NCI-H128 (cell line): ENCODE data around the gene FGF9.

Experiments used
- DNase-seq: peaks from one replicate; lab custom pipeline; 2025; ENCODE audit not compliant: unreplicated experiment; lab: John Stamatoyannopoulos, UW

The FGF9 gene

DNA sequence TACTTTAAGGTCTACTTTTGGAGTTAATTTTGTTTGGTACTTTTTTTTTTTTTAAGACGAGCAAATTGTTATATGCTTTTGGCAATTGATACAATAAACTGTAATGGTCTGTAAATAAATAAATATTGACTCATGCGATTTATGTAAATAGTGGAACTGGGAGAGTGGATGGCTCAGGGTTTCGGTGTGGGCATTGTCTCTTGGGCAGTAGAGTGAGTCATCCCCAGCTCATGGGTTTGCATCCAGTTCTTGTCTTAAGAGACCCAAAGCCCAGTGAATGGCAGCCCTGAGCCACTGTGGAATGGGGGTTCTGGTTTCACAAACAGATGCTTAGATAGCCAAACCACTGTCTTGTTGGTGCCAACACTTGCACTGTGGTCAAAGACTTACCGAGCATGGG lies 33.0 kb downstream of the FGF9 start:
- DNase-seq: no peak

DNA sequence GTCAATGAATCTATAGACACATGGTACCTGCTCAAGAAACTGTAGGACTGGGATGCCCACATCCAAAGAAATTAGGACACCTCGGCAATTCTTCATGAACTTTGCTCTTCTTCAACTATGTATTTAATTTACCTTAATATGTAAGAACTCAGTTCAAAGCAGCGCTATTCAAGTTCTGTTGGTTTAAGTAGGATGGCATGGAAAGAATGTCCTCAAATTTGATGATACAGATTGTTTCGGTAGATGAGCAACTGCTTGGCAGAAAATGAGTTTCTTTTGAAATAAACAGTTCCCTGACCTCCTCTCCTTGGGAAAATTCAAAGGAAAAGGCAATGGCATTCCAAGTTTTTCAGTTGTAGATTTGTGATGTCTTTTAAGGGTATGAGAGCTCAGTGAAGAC lies 36.7 kb downstream of the FGF9 start:
- DNase-seq: no peak

GRCh38 chr13:21709697-21710096 lies 38.8 kb downstream of the FGF9 start:
- DNase-seq: no peak

- DNase-seq: no peak
These were observed 39.3 kb downstream of the FGF9 start for GRCh38 chr13:21710163-21710562.

DNA sequence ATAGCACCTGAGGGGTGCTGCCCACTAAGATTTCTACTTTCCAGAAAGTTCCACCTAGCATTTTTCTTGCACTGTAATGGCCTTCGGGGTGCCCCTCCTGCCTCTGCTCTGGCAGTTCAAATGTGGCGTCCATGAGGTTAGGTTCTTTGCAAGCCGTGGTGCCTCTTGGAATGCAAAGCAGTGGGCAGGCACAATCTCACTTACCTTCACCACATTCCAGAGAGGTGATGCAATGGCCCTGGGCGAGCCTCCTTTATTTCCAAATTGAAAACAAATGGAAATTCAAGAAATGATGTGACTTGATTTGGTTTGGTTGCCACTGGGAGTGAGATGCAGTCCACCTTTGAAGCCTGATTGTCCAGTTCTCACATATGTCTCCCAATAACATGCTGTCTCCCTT lies 46.9 kb downstream of the FGF9 start:
- DNase-seq: no peak

DNA sequence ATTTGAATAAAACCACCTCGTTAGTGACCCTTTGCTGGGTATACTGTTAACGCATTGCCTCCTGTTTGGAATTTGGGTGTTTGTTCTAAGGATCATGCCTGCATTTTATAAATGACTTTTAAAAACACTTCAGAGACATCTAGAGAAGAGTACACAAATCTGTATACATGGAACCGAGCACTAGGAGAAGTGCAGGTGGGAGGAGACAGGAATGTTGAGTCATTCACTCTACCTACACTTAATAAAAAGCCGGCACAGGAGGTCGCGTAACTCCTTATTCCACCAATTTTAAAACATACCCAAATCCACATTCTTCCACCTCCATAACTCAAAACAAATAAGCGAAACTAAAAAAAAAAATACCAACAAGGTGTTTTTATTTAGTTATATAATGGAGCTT lies 48.6 kb downstream of the FGF9 start:
- DNase-seq: no peak

GRCh38 chr13:21723807-21724505 lies 53.1 kb downstream of the FGF9 start:
- no peak for DNase-seq

DNA sequence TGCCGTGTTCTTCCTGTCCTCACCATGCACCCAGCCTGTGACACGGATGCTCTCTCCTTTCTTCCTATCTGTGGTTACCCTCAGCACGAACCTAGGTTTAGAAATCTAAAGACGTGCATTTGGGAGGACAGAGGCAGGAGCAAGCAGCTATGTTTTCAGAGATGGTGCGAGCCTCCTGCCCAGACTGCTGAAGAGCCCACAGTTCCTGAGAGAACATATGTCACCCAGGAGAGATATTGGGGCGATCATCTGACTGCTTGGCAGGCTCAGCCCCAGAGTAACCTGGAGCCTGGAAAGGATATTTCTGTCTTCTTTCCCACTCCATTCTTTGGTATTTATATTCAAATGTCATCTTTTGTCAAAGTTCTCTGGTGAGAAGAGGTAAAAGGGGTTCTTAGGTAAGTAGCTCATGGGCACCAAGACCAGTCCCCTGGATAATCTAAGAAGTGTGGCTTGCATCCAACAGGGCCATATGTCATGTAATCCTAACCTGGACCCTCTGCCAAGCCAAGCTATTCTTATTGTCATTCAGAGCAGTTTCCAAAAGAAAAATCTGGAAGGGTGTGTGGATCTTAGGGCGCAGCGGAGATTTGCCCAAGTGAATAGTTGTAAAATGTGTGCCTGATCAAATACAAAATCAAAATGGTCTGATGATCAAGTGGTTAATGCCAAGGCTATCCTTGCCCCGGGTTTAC lies 59.5 kb downstream of the FGF9 start:
- no peak for DNase-seq

- no peak for DNase-seq
These were observed 62.8 kb downstream of the FGF9 start for GRCh38 chr13:21733475-21734263.

DNA sequence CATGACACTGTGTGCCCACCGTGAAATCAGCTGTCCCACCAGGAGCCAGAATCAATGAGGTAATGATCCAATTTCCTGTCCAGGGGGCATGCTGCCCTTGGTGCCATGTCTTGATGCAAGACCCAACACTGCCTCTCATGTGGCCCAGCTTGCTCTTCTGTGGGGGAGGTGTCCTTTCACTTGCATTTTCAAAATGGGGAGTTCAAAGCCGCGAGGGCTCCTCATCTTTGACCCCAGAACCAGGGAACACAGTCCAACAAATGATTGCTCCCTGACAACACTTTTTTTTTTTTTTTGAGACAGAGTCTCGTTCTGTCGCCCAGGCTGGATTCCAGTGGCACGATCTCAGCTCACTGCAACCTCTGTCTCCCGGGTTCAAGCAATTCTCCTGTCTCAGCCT lies 64.1 kb downstream of the FGF9 start:
- no peak for DNase-seq

DNA sequence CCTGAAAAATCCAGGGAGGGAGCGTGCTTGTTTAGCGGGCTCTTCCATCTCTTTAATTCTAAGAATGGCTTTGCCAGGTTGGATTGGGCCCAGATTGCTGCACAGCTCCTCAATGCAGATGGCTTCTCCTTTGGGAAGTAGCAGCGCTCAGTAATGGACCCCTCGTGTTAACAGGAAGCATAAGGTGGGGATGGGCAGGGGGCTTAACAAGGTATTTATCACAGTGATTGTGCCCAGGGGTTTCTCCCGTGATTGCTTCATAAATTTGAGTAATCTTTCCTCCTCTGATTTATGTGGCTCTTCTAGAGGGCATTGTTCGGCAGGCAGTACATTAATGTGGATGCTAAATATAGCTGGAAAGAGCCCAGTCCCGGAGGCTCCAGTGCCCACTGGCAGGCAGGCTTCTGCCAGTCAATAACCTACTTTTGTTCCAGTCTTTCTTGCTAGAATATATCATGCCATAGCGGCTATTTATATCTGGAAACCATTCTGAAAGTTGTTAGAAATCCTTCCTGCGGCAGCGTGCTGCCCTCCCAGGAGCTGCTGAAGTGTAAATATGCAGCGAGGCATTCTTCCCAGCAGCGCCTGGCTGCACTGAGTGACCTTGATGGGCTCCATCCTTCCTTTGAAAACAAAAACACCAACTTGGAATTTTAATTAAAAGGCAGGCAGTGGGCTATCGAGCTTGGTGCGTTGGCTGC lies 65.0 kb downstream of the FGF9 start:
- no peak for DNase-seq

DNA sequence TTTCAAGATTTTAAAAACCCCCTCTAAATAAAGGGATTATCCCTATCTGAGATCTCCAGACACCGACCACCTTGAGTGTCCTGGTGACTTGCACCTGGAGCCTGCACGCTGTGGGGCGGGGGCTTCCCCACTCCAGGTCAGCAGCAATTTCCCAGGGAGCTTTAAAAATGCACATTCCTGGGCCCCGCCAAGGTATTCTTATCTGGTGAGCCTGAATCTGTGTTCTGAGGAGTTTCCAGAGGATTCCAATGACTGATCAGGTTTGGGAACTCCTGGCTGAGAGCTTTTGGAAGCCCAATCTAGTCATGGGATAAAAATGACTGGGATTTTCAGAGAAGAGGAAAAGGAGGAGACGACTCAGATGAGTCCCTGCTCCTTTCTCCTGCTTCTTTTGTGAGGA lies 66.1 kb downstream of the FGF9 start:
- no peak for DNase-seq

DNA sequence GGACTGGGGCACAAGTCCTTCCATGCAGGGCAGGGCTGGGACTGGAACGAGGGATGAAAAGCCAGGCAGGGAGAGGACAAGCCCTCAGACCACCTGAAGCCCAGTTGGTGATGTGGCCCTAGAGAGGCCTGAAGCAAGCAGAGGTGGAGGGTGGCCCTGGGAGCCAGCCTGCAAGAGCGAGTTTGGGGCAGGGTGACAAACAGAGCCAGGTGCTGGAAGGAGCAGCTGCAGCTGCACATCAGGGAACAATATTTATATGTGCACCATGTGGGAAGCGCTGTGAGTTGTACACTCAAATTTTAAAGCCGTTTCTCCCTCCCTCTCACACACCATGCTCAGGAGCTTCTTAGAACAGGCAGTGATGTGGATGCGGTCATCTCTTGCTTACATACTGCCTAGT lies 67.8 kb downstream of the FGF9 start:
- no peak for DNase-seq

GRCh38 chr13:21739771-21740170 lies 68.9 kb downstream of the FGF9 start:
- DNase-seq: no peak

- no peak for DNase-seq
These were observed 70.6 kb downstream of the FGF9 start for GRCh38 chr13:21741396-21741979.

- DNase-seq: no peak
These were observed 71.2 kb downstream of the FGF9 start for GRCh38 chr13:21742096-21742495.

DNA sequence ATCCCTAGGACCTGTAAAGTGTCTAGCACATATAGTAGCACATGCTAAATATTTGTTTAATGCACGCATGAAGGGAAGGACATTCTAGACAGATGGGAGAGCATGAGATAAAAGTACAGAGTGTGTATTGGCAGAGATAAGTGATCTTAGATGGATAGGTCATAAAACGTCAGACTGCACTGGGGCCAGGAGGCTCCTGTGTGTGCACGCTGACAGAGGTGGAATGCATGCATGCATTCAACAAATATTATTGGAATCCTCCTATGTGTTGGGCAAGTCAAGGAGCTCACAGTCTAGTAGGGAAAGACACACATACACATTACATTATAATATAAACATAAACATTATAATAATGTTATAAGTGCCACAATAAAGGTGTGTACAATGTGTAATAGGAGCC lies 73.3 kb downstream of the FGF9 start:
- DNase-seq: no peak

DNA sequence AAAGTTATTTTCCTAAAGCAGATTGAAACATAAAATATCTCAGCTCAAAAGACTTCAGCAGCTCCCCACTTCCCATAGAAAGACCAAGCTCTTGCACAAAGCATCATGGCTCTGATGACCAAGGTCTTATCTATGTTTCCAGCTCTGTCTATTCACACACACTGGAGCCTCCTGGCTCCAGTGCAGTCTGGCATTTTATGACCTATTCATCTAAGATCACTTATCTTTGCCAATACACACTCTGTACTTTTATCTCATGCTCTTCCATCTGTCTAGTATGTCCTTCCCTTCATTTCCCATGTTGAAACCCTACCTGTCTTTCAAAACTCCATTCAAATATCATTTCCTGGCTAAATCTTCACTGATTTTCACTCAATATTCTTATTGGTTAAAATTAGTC lies 74.4 kb downstream of the FGF9 start:
- no peak for DNase-seq

DNA sequence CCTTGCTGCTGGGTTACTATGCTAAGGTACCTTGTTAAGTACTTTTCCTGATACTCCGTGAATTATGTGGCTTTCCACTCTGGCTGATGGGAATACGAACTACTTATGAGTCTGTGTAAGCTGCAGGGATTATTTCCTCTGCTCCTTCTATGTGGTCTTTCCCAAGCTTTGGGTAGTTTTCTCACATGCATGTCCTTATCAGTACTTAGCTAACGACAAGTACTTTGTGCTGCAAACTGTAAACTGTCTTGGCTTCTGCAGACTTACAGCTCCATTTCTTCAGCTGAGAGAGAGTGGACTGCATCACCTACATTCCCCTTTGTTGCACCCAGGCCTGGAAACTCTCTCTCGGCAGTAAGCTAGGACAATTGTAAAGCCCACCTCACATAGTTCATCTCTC lies 76.6 kb downstream of the FGF9 start:
- no peak for DNase-seq

DNA sequence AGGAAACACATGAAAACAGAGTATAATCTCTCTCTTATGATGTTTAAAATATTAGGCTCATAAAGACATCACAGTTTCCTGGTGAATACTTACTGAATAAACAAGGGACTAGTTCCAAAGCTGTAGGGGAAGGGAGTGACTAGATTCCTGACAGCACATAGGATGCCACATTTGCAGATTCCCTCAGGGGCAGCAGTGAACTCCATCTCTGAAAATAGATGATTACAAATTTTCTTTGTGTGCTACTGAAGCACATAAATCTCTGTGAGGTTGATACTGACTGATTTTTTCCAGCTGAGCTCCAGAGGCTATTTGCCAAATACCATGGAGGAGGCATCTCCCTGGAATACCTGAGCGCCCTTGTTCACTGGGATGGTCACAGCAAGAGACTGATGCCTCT lies 77.3 kb downstream of the FGF9 start:
- DNase-seq: no peak

DNA sequence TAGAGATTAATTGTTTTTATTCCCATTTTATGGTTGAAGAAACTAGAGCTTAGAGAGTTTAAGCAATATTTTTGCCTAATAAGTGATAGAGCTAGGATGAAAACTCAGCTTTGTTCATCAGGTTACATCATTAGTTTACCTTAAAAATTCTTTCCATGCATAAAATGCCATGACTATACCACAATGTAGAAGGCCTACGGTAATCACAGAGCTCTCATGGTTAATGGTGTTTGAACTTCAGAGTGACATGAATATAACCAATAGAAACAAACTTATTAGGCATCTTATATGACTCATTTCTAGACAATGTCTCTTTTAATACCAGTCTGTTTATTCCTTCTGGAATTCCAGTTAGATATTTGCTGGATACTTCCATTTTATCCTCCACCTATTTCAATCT lies 78.5 kb downstream of the FGF9 start:
- no peak for DNase-seq
